Transverse colon (tissue), 4 donors: ENCODE data around the gene SPEF2. TPM values are rescaled to one million over a fixed set of nuclear protein-coding genes. Genes with fewer than 3 reads are reported as not detected.

Experiments
- DNase-seq: peaks from one replicate; pipeline ENCODE4 v3.0.0-alpha.2; 2019
- H3K27ac ChIP-seq, 4 donors: fragments of 200-600 bp; sonication (generic); 2 replicates each; pipeline ENCODE4 v1.5.1; 2016 to 2018; ENCODE audit warnings: inconsistent platforms in 4 of 4
- H3K27me3 ChIP-seq: fragments of 200-600 bp; sonication (generic); 2 replicates; pipeline ENCODE4 v1.5.1; 2017; ENCODE audit warnings: inconsistent platforms
- H3K36me3 ChIP-seq, 4 donors: fragments of 200-600 bp; sonication (generic); 2 replicates each; pipeline ENCODE4 v1.5.1; 2017 to 2019; ENCODE audit warnings: inconsistent platforms in 4 of 4
- H3K4me1 ChIP-seq, 4 donors: fragments of 200-600 bp; sonication (generic); 2 replicates each; pipeline ENCODE4 v1.5.1; 2017 to 2020; ENCODE audit warnings: inconsistent platforms in 4 of 4
- H3K4me3 ChIP-seq, 4 donors: fragments of 200-600 bp; sonication (generic); 1 replicate in 1 of 4; 2 replicates in 3 of 4; pipeline versions ENCODE4 v1.5.1 to v1.6.1; 2017 to 2019; ENCODE audit warnings: inconsistent platforms in 4 of 4
- H3K9me3 ChIP-seq, 2 donors: fragments of 200-600 bp; sonication (generic); 2 replicates each; pipeline ENCODE4 v1.5.1; 2017 to 2019; ENCODE audit warnings: inconsistent platforms in 2 of 2
- CTCF ChIP-seq, 5 experiments: fragments of 200-600 bp in 3 of 5; fragments of 450-650 bp in 2 of 5; sonication (generic) in 3 of 5; IDR thresholded peaks; 1 replicate in 2 of 5; 2 replicates in 3 of 5; pipeline ENCODE4 v1.5.1; 2016 to 2017; ENCODE audit warnings: antibody characterized with exemption in 5 of 5, inconsistent platforms in 3 of 5, mild to moderate bottlenecking in 2 of 5, moderate library complexity in 1 of 5
- EP300 ChIP-seq: sonication (generic); formaldehyde crosslinking; IDR thresholded peaks from one replicate; pipeline ENCODE4 v1.6.1; 2017; ENCODE audit warnings: antibody characterized with exemption, low read depth
- POLR2A ChIP-seq: fragments of 450-650 bp; IDR thresholded peaks from one replicate; pipeline ENCODE4 v1.6.1; 2016; ENCODE audit warnings: antibody characterized with exemption, mild to moderate bottlenecking, moderate library complexity
- POLR2AphosphoS5 ChIP-seq, 3 donors: sonication (generic); formaldehyde crosslinking; IDR thresholded peaks; one replicate each; pipeline ENCODE4 v1.6.1; 2016; ENCODE audit warnings: antibody characterized with exemption in 3 of 3
- WGBS, 2 donors: methylation state at CpG; one replicate each; pipeline ENCODE4 v1.1.5; 2018; ENCODE audit warnings: low coverage in 1 of 2; 5-methylcytosine and 5-hydroxymethylcytosine counted together
- in situ Hi-C, 4 donors: fragments of 200-750 bp; cut with MboI; loops; one replicate each; pipeline versions ENCODE4 v1.15.0 to v1.15.1; 2017; ENCODE audit warnings: low sequenced_read_pairs in 3 of 4, low pct_ligation_motif_present in 1 of 4, low pct_unique_long_range_greater_than_20kb in 1 of 4
- intact Hi-C: fragments of 100-400 bp; cut with DNase I; formaldehyde crosslinking; loops from one replicate; pipeline ENCODE4 v1.15.1; 2023; ENCODE audit warnings: low total_unique reads
- total RNA-seq, 4 donors: library from RNA; depleted of rRNA; stranded (reverse); fragments of >200 nt; gene quantifications; one replicate each; pipeline ENCODE4 v1.1.0, GENCODE V29; 2016

SPEF2 gene
- total RNA-seq, 4 donors from 2014 or later = 2.4 to 9.4 (median 5.1) TPM; not detected in 1

- no peak for DNase-seq
- 30 to 71% methylated on average over 1 to 2 of the region's 2 CpGs for WGBS, 2 donors
- in situ Hi-C loops (loop anchor here in 2 of 4 donors (10.0 kb wide), 1 partner anchor 153 kb away; no protein-coding TSS in a partner anchor), intact Hi-C loops (loop anchor here (10.0 kb wide), 1 partner anchor 153 kb away; no protein-coding TSS in a partner anchor)
- no peak overlapping the region for H3K27ac ChIP-seq
- no peaks in the 10 kb centered on the region for H3K36me3 ChIP-seq
- no peaks in the 10 kb centered on the region for H3K9me3 ChIP-seq
- no peaks in the 10 kb centered on the region for H3K4me1 ChIP-seq
- TF ChIP-seq EP300 = no peak
- no peak for TF ChIP-seq CTCF (IDR thresholded peaks at IDR 0.05)
- no peak for TF ChIP-seq POLR2AphosphoS5 (IDR thresholded peaks at IDR 0.05)
- no peak for TF ChIP-seq POLR2A
- H3K4me3 ChIP-seq = no peak overlapping the region
- H3K27me3 ChIP-seq = no peaks in the 10 kb centered on the region
These were observed 154.2 kb downstream of the SPEF2 start for GRCh38 chr5:35771839-35772238.

GRCh38 chr5:35773967-35774366 lies 156.3 kb downstream of the SPEF2 start:
- intact Hi-C loops = loop anchor here (10.0 kb wide), 1 partner anchor 151 kb away; no protein-coding TSS in a partner anchor

GRCh38 chr5:35776757-35777156 lies 159.1 kb downstream of the SPEF2 start:
- H3K36me3 ChIP-seq = no peaks in the 10 kb centered on the region
- no peak overlapping the region for H3K27ac ChIP-seq
- no peak for DNase-seq
- in situ Hi-C loops (loop anchor here in 2 of 4 donors (10.0 kb wide), 1 partner anchor 148 kb away; no protein-coding TSS in a partner anchor), intact Hi-C loops (loop anchor here (10.0 kb wide), 1 partner anchor 148 kb away; no protein-coding TSS in a partner anchor)
- no peaks in the 10 kb centered on the region for H3K9me3 ChIP-seq
- no peak for TF ChIP-seq POLR2AphosphoS5 (IDR thresholded peaks at IDR 0.05)
- TF ChIP-seq CTCF (IDR thresholded peaks at IDR 0.05) = no peak
- TF ChIP-seq POLR2A = no peak
- TF ChIP-seq EP300 = no peak
- no peaks in the 10 kb centered on the region for H3K4me1 ChIP-seq
- no peaks in the 10 kb centered on the region for H3K27me3 ChIP-seq
- H3K4me3 ChIP-seq = no peak overlapping the region

More at GRCh38 chr5:35773967-35774366, 156.3 kb downstream of the SPEF2 start:
- no peaks in the 10 kb centered on the region for H3K9me3 ChIP-seq
- H3K4me1 ChIP-seq = no peaks in the 10 kb centered on the region
- no peaks in the 10 kb centered on the region for H3K27me3 ChIP-seq
- TF ChIP-seq POLR2A (no peak), CTCF (IDR thresholded peaks at IDR 0.05) (no peak), EP300 (no peak), POLR2AphosphoS5 (IDR thresholded peaks at IDR 0.05) (no peak)
- no peaks in the 10 kb centered on the region for H3K36me3 ChIP-seq
- 36 to 40% methylated on average over 6 of the region's 6 CpGs for WGBS, 2 donors
- H3K4me3 ChIP-seq = no peak overlapping the region
- H3K27ac ChIP-seq = no peak overlapping the region
- DNase-seq = no peak
- in situ Hi-C loops = loop anchor here in 2 of 4 donors (10.0 kb wide), 1 partner anchor 151 kb away; no protein-coding TSS in a partner anchor

GRCh38 chr5:35777358-35778087 lies 159.9 kb downstream of the SPEF2 start:
- Histone ChIP-seq H3K9me3 (no peaks in the 10 kb centered on the region), H3K4me1 (no peaks in the 10 kb centered on the region), H3K27me3 (no peaks in the 10 kb centered on the region), H3K36me3 (no peaks in the 10 kb centered on the region), H3K27ac (no peak overlapping the region), H3K4me3 (no peak overlapping the region)
- in situ Hi-C loops (loop anchor here in 2 of 4 donors (10.0 kb wide), 1 partner anchor 147 kb away; no protein-coding TSS in a partner anchor), intact Hi-C loops (loop anchor here (10.0 kb wide), 1 partner anchor 147 kb away; no protein-coding TSS in a partner anchor)
- peak; percentile 69 for DNase-seq
- 30 to 34% methylated on average over 6 to 9 of the region's 9 CpGs for WGBS, 2 donors
- TF ChIP-seq POLR2AphosphoS5 (IDR thresholded peaks at IDR 0.05) = no peak
- TF ChIP-seq EP300 = no peak
- peak; percentile 46 to 66 (median 52) for TF ChIP-seq CTCF (IDR thresholded peaks at IDR 0.05)
- no peak for TF ChIP-seq POLR2A
